ENCODE data around the gene MEGF9.
"Not testable (repeated sequence)": the region's sequence is repeated elsewhere in the genome, so short reads cannot be mapped to it uniquely, and the experiment has no call there.

- TF ChIP-seq CTCF (IDR thresholded peaks at IDR 0.05); ZFX (IDR thresholded peaks at IDR 0.05; ENCODE audit: borderline replicate concordance): not testable (repeated sequence)
Observed at GRCh38 chr9:120640874-120641273, 73.4 kb downstream of the MEGF9 start.

Measured in 22Rv1 (cell line).